Hindlimb muscle (tissue), 1 donor: ENCODE measurements around the gene WDR20. TPM values are rescaled to one million over a fixed set of nuclear protein-coding genes. Genes with fewer than 3 reads are reported as not detected.
"Not testable (repeated sequence)": the region's sequence is repeated elsewhere in the genome, so short reads cannot be mapped to it uniquely, and the experiment has no call there.

Experiments used
- DNase-seq: peaks from one replicate; pipeline ENCODE4 v3.0.0-alpha.2; 2013
- polyA plus RNA-seq: library from polyadenylated mRNA; unstranded; fragments of 120-200 nt; gene quantifications from one replicate; pipeline ENCODE4 v1.2.1, GENCODE V29; 2013; ENCODE audit not compliant: insufficient read length

The WDR20 gene
- polyA plus RNA-seq, 1 donor = 26.3 TPM

- no peak for DNase-seq
Measured at GRCh38 chr14:102222009-102222575, 82.4 kb downstream of the WDR20 start.

GRCh38 chr14:102222751-102223150, 83.1 kb downstream of the WDR20 start:
- no peak for DNase-seq

- DNase-seq = no peak
Measured at GRCh38 chr14:102223682-102224081, 84.0 kb downstream of the WDR20 start.

- DNase-seq = no peak
Measured at GRCh38 chr14:102225386-102225785, 85.7 kb downstream of the WDR20 start.

- no peak for DNase-seq
Measured at GRCh38 chr14:102225936-102226335, 86.2 kb downstream of the WDR20 start.

GRCh38 chr14:102226356-102227125, 86.8 kb downstream of the WDR20 start:
- DNase-seq = no peak

- no peak for DNase-seq
Measured at GRCh38 chr14:102227184-102227964, 87.7 kb downstream of the WDR20 start.

GRCh38 chr14:102229071-102229738, 89.5 kb downstream of the WDR20 start:
- DNase-seq = no peak

- DNase-seq = no peak
Measured at GRCh38 chr14:102229739-102230092, 90.0 kb downstream of the WDR20 start.

- no peak for DNase-seq
Measured at GRCh38 chr14:102230481-102231210, 90.9 kb downstream of the WDR20 start.

GRCh38 chr14:102231476-102232347, 92.0 kb downstream of the WDR20 start:
- DNase-seq = no peak

- DNase-seq = no peak
Measured at GRCh38 chr14:102232348-102232625, 92.6 kb downstream of the WDR20 start.

GRCh38 chr14:102233081-102233480, 93.4 kb downstream of the WDR20 start:
- DNase-seq = no peak

GRCh38 chr14:102234331-102235264, 94.9 kb downstream of the WDR20 start:
- DNase-seq = no peak

GRCh38 chr14:102235275-102235897, 95.7 kb downstream of the WDR20 start:
- peak; percentile 75 for DNase-seq

GRCh38 chr14:102236026-102236425, 96.3 kb downstream of the WDR20 start:
- no peak for DNase-seq

- no peak for DNase-seq
Measured at GRCh38 chr14:102238131-102238530, 98.4 kb downstream of the WDR20 start.

GRCh38 chr14:102238766-102239165, 99.1 kb downstream of the WDR20 start:
- no peak for DNase-seq

GRCh38 chr14:102239231-102239630, 99.5 kb downstream of the WDR20 start:
- no peak for DNase-seq

- DNase-seq = not testable (repeated sequence)
Measured at GRCh38 chr14:102240481-102240880, 100.8 kb downstream of the WDR20 start.
